ENCODE measurements around the gene IQSEC1. TPM values are rescaled to one million over a fixed set of nuclear protein-coding genes. Genes with fewer than 3 reads are reported as not detected.

The IQSEC1 gene
- polyA plus RNA-seq, 2 of the 4 experiments (the other 2 are of a cell fraction), result 3.7 to 10.7 TPM

DNA sequence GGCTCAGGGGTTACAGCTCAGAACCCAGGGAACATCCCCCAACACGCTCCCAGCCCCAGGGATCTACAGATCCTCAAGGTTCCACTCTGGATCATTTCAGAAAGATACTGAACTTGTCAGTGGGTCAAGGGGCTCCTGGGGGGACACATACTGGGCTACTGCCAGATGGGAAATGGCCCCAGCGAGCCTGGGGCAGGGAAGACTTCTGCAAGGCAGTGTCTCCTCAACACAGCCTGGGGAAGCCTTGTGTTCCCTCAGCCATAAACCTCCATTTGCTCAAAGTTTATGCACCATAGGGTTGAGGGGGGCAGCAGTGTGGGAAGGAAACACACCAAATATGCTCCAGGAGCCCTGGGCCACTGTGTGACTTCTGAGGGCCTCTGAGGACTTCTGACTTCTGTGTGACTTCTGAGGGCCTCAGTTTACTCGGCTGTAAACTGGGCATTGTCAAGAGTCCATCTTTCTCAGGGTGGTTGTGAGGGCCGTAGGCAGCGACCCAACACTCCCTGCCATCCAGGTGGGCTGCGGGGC lies 58.4 kb downstream of the IQSEC1 start:
- WGBS (ENCODE audit: missing lambda C conversion rate), result 86% methylated on average over 6 of the region's 6 CpGs
- no peak for FAIRE-seq
- Histone ChIP-seq H3K4me2 (no peak overlapping the region), H3K4me3 (no peak overlapping the region), H3K9me3 (no peaks in the 10 kb centered on the region), H3K27ac (no peak overlapping the region), H3K4me1 (no peaks in the 10 kb centered on the region)
- ATAC-seq, result no peak
- TF ChIP-seq PHF8 (IDR thresholded peaks at IDR 0.05; ENCODE audit: borderline replicate concordance, low read depth) (no peak), KDM5A (IDR thresholded peaks at IDR 0.05) (no peak), GATA3 (IDR thresholded peaks at IDR 0.05; ENCODE audit: borderline replicate concordance) (no peak), TFCP2L1 (CRISPR knock-in tag; IDR thresholded peaks at IDR 0.05) (no peak), HDAC2 (IDR thresholded peaks at IDR 0.05) (no peak), SMC3 (IDR thresholded peaks at IDR 0.05) (no peak), EHMT2 (IDR thresholded peaks at IDR 0.05; ENCODE audit: low read depth) (no peak), MAFK (IDR thresholded peaks at IDR 0.05; ENCODE audit: partially characterized antibody) (no peak), FOXS1 (CRISPR knock-in tag; IDR thresholded peaks at IDR 0.05) (no peak), NPAS2 (CRISPR knock-in tag; IDR thresholded peaks at IDR 0.05; ENCODE audit: borderline replicate concordance) (no peak), MAZ (IDR thresholded peaks at IDR 0.05; ENCODE audit: borderline replicate concordance, low read depth, low read length) (no peak), CEBPB (IDR thresholded peaks at IDR 0.05) (no peak), ZNF302 (CRISPR knock-in tag; IDR thresholded peaks at IDR 0.05) (no peak)
- TF ChIP-seq, protein P1, sequence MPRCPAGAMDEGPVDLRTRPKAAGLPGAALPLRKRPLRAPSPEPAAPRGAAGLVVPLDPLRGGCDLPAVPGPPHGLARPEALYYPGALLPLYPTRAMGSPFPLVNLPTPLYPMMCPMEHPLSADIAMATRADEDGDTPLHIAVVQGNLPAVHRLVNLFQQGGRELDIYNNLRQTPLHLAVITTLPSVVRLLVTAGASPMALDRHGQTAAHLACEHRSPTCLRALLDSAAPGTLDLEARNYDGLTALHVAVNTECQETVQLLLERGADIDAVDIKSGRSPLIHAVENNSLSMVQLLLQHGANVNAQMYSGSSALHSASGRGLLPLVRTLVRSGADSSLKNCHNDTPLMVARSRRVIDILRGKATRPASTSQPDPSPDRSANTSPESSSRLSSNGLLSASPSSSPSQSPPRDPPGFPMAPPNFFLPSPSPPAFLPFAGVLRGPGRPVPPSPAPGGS (IDR thresholded peaks at IDR 0.05), result no peak
- TF ChIP-seq, protein P2, sequence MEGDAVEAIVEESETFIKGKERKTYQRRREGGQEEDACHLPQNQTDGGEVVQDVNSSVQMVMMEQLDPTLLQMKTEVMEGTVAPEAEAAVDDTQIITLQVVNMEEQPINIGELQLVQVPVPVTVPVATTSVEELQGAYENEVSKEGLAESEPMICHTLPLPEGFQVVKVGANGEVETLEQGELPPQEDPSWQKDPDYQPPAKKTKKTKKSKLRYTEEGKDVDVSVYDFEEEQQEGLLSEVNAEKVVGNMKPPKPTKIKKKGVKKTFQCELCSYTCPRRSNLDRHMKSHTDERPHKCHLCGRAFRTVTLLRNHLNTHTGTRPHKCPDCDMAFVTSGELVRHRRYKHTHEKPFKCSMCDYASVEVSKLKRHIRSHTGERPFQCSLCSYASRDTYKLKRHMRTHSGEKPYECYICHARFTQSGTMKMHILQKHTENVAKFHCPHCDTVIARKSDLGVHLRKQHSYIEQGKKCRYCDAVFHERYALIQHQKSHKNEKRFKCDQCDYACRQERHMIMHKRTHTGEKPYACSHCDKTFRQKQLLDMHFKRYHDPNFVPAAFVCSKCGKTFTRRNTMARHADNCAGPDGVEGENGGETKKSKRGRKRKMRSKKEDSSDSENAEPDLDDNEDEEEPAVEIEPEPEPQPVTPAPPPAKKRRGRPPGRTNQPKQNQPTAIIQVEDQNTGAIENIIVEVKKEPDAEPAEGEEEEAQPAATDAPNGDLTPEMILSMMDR (IDR thresholded peaks at IDR 0.05), result no peak
- TF ChIP-seq, protein P3, sequence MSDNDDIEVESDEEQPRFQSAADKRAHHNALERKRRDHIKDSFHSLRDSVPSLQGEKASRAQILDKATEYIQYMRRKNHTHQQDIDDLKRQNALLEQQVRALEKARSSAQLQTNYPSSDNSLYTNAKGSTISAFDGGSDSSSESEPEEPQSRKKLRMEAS (IDR thresholded peaks at IDR 0.05), result no peak
- TF ChIP-seq, protein P4, sequence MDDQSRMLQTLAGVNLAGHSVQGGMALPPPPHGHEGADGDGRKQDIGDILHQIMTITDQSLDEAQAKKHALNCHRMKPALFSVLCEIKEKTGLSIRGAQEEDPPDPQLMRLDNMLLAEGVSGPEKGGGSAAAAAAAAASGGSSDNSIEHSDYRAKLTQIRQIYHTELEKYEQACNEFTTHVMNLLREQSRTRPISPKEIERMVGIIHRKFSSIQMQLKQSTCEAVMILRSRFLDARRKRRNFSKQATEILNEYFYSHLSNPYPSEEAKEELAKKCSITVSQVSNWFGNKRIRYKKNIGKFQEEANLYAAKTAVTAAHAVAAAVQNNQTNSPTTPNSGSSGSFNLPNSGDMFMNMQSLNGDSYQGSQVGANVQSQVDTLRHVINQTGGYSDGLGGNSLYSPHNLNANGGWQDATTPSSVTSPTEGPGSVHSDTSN (IDR thresholded peaks at IDR 0.05), result no peak
- DNase-seq (ENCODE audit: low read depth in 1 of 2, low spot score in 1 of 2), result no peak
- ChIA-PET CTCF (no interaction called here), POLR2A (interaction anchor here (0.8 kb wide), 1 partner anchor 20 kb away, joined by 3 read pairs; no protein-coding TSS in a partner anchor)

DNA sequence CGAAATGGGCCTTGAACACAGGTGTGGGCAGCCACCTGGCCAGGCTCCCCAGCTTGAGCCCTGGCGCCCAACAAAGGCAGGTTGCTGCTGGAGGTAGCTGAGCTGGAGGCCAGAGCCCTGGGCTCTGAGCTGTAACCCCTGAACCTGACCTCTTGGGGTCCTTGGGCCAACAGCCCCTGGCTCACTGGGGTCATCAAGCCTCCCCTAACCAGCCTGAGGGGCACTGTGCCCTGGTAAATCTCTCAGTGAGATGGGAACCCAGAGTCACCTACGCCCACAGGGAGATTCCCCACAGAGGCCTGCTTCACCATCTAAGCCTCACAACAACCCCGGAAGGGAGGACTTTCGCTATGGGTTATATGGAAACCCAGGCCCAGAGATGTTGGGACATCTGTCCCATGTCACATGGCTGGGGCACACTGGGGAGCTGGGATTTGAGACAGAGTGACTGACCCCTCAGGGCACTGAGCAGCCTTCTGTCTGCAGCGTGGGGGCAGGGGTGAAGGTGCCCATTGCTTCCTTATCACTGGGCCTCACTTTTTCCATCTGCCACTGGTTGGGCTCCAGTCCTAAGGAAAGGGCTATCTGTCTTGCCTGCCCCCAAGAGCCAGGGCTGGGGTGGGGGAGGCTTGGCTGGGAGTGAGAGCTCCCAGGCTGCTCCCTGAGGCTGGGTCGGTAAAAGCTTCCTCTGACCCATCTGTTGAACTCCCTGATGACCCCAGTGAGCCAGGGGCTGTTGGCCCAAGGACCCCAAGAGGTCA lies 59.1 kb downstream of the IQSEC1 start:
- FAIRE-seq (no peak), DNase-seq (ENCODE audit: low read depth in 1 of 2, low spot score in 1 of 2) (no peak), ATAC-seq (no peak)
- H3K9me3 ChIP-seq, result no peaks in the 10 kb centered on the region
- H3K4me3 ChIP-seq, result no peak overlapping the region
- no peak overlapping the region for H3K27ac ChIP-seq
- 84% methylated on average over 6 of the region's 7 CpGs for WGBS (ENCODE audit: missing lambda C conversion rate)
- H3K4me2 ChIP-seq, result no peak overlapping the region
- H3K4me1 ChIP-seq, result no peaks in the 10 kb centered on the region
- TF ChIP-seq KDM1A (IDR thresholded peaks at IDR 0.05; ENCODE audit: low read depth) (no peak), ZNF302 (CRISPR knock-in tag; IDR thresholded peaks at IDR 0.05) (no peak), HEYL (CRISPR knock-in tag; IDR thresholded peaks at IDR 0.05) (no peak), HOXB5 (CRISPR knock-in tag; IDR thresholded peaks at IDR 0.05) (no peak), TFCP2L1 (CRISPR knock-in tag; IDR thresholded peaks at IDR 0.05) (no peak), POLR2AphosphoS2 (conservative IDR thresholded peaks at IDR 0.05; ENCODE audit: low read length) (no peak)
- TF ChIP-seq, protein P5, sequence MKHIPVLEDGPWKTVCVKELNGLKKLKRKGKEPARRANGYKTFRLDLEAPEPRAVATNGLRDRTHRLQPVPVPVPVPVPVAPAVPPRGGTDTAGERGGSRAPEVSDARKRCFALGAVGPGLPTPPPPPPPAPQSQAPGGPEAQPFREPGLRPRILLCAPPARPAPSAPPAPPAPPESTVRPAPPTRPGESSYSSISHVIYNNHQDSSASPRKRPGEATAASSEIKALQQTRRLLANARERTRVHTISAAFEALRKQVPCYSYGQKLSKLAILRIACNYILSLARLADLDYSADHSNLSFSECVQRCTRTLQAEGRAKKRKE (CRISPR knock-in tag; IDR thresholded peaks at IDR 0.05; ENCODE audit: low read depth), result no peak
- ChIA-PET POLR2A (interaction anchor here (0.8 kb wide), 1 partner anchor 19 kb away, joined by 3 read pairs; no protein-coding TSS in a partner anchor), CTCF (interaction anchor here (1.5 to 2.0 kb wide), 2 partner anchors 14 to 19 kb away, joined by 3 to 7 read pairs; no protein-coding TSS in a partner anchor)

Data from A549 (cell line).